ENCODE results near the gene ZNF692. TPM values are rescaled to one million over a fixed set of nuclear protein-coding genes. Genes with fewer than 3 reads are reported as not detected.

ZNF692 gene
- total and polyA plus RNA-seq, 2 of the 13 experiments (the other 11 are each of a cell fraction or from before 2014, with no cell fraction given), result 27.3 to 45.8 TPM

DNA sequence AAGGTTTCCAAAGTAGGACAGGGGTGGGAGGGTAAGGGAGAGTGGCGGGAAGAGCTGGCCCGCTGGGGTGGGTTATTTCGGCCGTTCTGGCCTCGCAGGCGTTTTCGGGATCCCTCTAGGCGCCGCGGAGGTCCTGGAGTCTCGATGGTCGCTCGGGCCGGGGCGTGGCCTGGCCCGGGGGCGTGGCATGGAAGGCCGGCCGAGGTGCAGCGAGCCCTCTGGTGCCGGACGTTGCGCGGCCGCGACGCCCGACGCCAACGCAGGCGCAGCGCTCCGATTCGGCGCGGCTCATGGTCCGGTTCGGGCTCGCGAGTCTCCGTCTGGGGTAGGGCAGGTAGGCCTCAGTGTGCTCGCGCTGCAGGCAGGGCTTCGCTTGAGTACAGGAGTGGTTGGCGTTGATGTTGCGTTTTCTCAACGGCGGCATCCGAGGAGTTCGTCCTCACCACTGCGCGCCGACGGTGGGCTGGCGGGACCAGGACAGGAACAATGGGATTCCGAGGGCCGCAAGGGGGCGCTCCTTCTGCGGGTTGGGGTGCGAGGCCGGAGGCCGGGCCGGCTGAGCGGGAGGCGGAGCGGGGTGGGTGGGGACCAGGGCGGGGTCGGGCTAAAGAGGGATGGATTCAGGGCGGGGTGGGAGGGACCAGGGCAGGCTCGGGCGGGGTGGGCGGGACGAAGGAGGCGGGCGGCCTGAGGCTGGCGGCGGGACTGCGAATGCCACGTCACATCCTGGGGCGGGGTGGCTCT, 47.3 kb upstream of the ZNF692 start, which contains the start of gene PGBD2 (continued):
- peak; percentile 75; the same call in 1 of the 2 replicates for TF ChIP-seq ZNF431 (CRISPR knock-in tag; IDR thresholded peaks at IDR 0.05; ENCODE audit: borderline replicate concordance, low read depth)
- TF ChIP-seq, protein P1, sequence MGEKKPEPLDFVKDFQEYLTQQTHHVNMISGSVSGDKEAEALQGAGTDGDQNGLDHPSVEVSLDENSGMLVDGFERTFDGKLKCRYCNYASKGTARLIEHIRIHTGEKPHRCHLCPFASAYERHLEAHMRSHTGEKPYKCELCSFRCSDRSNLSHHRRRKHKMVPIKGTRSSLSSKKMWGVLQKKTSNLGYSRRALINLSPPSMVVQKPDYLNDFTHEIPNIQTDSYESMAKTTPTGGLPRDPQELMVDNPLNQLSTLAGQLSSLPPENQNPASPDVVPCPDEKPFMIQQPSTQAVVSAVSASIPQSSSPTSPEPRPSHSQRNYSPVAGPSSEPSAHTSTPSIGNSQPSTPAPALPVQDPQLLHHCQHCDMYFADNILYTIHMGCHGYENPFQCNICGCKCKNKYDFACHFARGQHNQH (CRISPR knock-in tag; IDR thresholded peaks at IDR 0.05), result peak; percentile 77; the same call in 1 of the 2 replicates
- TF ChIP-seq ZNF274 (CRISPR knock-in tag; IDR thresholded peaks at IDR 0.05), result peak; percentile 94
- TF ChIP-seq, protein P2, sequence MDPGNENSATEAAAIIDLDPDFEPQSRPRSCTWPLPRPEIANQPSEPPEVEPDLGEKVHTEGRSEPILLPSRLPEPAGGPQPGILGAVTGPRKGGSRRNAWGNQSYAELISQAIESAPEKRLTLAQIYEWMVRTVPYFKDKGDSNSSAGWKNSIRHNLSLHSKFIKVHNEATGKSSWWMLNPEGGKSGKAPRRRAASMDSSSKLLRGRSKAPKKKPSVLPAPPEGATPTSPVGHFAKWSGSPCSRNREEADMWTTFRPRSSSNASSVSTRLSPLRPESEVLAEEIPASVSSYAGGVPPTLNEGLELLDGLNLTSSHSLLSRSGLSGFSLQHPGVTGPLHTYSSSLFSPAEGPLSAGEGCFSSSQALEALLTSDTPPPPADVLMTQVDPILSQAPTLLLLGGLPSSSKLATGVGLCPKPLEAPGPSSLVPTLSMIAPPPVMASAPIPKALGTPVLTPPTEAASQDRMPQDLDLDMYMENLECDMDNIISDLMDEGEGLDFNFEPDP (CRISPR knock-in tag; conservative IDR thresholded peaks at IDR 0.05), result no peak
- peak; percentile 82; the same call in 1 of the 2 replicates for TF ChIP-seq KAT8 (CRISPR knock-in tag; IDR thresholded peaks at IDR 0.05)
- TF ChIP-seq ZC3H13 (CRISPR knock-in tag; IDR thresholded peaks at IDR 0.05), result peak; percentile 84
- TF ChIP-seq ZNF333 (CRISPR knock-in tag; IDR thresholded peaks at IDR 0.05; ENCODE audit: borderline replicate concordance), result peak; percentile 88; the same call in 1 of the 2 replicates
- TF ChIP-seq, protein P3, sequence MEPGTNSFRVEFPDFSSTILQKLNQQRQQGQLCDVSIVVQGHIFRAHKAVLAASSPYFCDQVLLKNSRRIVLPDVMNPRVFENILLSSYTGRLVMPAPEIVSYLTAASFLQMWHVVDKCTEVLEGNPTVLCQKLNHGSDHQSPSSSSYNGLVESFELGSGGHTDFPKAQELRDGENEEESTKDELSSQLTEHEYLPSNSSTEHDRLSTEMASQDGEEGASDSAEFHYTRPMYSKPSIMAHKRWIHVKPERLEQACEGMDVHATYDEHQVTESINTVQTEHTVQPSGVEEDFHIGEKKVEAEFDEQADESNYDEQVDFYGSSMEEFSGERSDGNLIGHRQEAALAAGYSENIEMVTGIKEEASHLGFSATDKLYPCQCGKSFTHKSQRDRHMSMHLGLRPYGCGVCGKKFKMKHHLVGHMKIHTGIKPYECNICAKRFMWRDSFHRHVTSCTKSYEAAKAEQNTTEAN (CRISPR knock-in tag; conservative IDR thresholded peaks at IDR 0.05), result peak; percentile 53; the same call in 1 of the 2 replicates
- TF ChIP-seq FOXO1 (CRISPR knock-in tag; IDR thresholded peaks at IDR 0.05), result peak; percentile 76; the same call in 1 of the 2 replicates
- peak; percentile 93 for TF ChIP-seq ZNF225 (CRISPR knock-in tag; IDR thresholded peaks at IDR 0.05)

Data from HepG2 (cell line).